Measurements from ENCODE around the gene PRKG1. TPM values are rescaled to one million over a fixed set of nuclear protein-coding genes. Genes with fewer than 3 reads are reported as not detected.

Gene PRKG1
- total RNA-seq, 1 experiment from 2014 or later = 10.4 TPM

- Mint-ChIP-seq H3K4me3 (no peak overlapping the region; a peak in 1 of 5 replicates), H3K27me3 (ENCODE audit: low read depth) (peaks cover 21% of the 10 kb centered on the region), H3K4me1 (peaks cover 18 to 30% of the 10 kb centered on the region in 2 experiments), H3K9me3 (peaks cover 45 to 49% of the 10 kb centered on the region in 2 experiments), H3K36me3 (ENCODE audit: insufficient read depth in 1 of 3, low read depth in 3 of 3) (peaks cover 34 to 70% (median 48%) of the 10 kb centered on the region in 3 experiments), H3K27ac (no peak overlapping the region; a peak in 2 of 7 replicates)
- no peak overlapping the region; the same call in 1 of the 2 replicates for H2BK15ac ChIP-seq (ENCODE audit: low read depth, low read length)
- no peak overlapping the region for H2BK120ac ChIP-seq (ENCODE audit: low read depth, low read length, poor library complexity, severe bottlenecking)
- no peak for DNase-seq
- no peak overlapping the region for H4K5ac ChIP-seq (ENCODE audit: insufficient read length, low read depth, low read length)
- H2BK5ac ChIP-seq (ENCODE audit: insufficient read length, low read length) = no peak overlapping the region
- TF ChIP-seq CTCF (conservative IDR thresholded peaks at IDR 0.05) = no peak
- H2AFZ ChIP-seq (ENCODE audit: low read length) = no peak overlapping the region
- no peaks in the 10 kb centered on the region for H3K9me3 ChIP-seq (ENCODE audit: control insufficient read depth, low read depth, low read length)
- no peak overlapping the region for H3K4me2 ChIP-seq (ENCODE audit: insufficient read depth, insufficient read length, low read length)
- no peak overlapping the region for H3K23ac ChIP-seq (ENCODE audit: insufficient read length, low read depth, low read length)
- no peaks in the 10 kb centered on the region for H3K23me2 ChIP-seq (ENCODE audit: insufficient read length, low read depth, low read length, poor library complexity, severe bottlenecking)
- H2BK20ac ChIP-seq (ENCODE audit: low read depth, low read length, poor library complexity, severe bottlenecking) = no peak overlapping the region
- no peaks in the 10 kb centered on the region for H3K79me2 ChIP-seq (ENCODE audit: insufficient read depth, low read length)
- H3K9ac ChIP-seq (ENCODE audit: extremely low read depth, insufficient read length, low read length) = no peak overlapping the region
- no peak overlapping the region for H3K27ac ChIP-seq (ENCODE audit: insufficient read length, low read depth, low read length)
- H3K18ac ChIP-seq (ENCODE audit: insufficient read length, low read depth, low read length) = no peak overlapping the region
- H3K27me3 ChIP-seq (ENCODE audit: insufficient read depth, low read length) = no peaks in the 10 kb centered on the region
- H3T11ph ChIP-seq (ENCODE audit: low read length) = no peak overlapping the region
- WGBS (ENCODE audit: extremely low coverage, insufficient read length, low lambda C conversion rate) = no CpG with 5 or more reads among the region's 2 CpGs
- no peak overlapping the region for H2AK5ac ChIP-seq (ENCODE audit: insufficient read length, low read length)
- no peak overlapping the region for H4K91ac ChIP-seq (ENCODE audit: insufficient read length, low read depth, low read length)
- H3K79me1 ChIP-seq (ENCODE audit: insufficient read depth, low read depth, low read length, poor library complexity, severe bottlenecking) = no peaks in the 10 kb centered on the region
- H3K14ac ChIP-seq (ENCODE audit: insufficient read depth, low read length) = no peak overlapping the region
- no peak overlapping the region for H3K4ac ChIP-seq (ENCODE audit: low read depth, low read length)
- no peak overlapping the region for H3K56ac ChIP-seq (ENCODE audit: insufficient read length, low read depth, low read length)
- no peak overlapping the region for H4K8ac ChIP-seq (replicated peaks; ENCODE audit: insufficient read length, low read depth, low read length)
- H3K4me1 ChIP-seq (ENCODE audit: insufficient read depth, low read length) = peaks cover 12% of the 10 kb centered on the region; the same call in 1 of the 2 replicates
- no peaks in the 10 kb centered on the region for H4K20me1 ChIP-seq (ENCODE audit: control insufficient read depth, insufficient read depth, insufficient read length)
- no peak overlapping the region for H2BK12ac ChIP-seq (ENCODE audit: insufficient read length, low read depth, low read length)
Observed at GRCh38 chr10:52020702-52021101, 946.4 kb downstream of the PRKG1 start.

Data from H9 (cell line).